ENCODE measurements around the gene NIPBL. TPM values are rescaled to one million over a fixed set of nuclear protein-coding genes. Genes with fewer than 3 reads are reported as not detected.
"Not testable (repeated sequence)": the region's sequence is repeated elsewhere in the genome, so short reads cannot be mapped to it uniquely, and the experiment has no call there.

Gene NIPBL
- total RNA-seq, 1 donor from 2014 or later: 26.2 TPM

GRCh38 chr5:37088009-37088408 is 211.4 kb downstream of the NIPBL start:
- DNase-seq (ENCODE audit: low read depth in 2 of 2): no peak

- DNase-seq (ENCODE audit: low read depth in 2 of 2): no peak
Measured at GRCh38 chr5:37090123-37090726, 213.7 kb downstream of the NIPBL start.

- DNase-seq (ENCODE audit: low read depth in 2 of 2): no peak
Measured at GRCh38 chr5:37090781-37091180, 214.2 kb downstream of the NIPBL start.

GRCh38 chr5:37093795-37094194 is 217.2 kb downstream of the NIPBL start:
- not testable (repeated sequence) for DNase-seq (ENCODE audit: low read depth in 2 of 2)

- not testable (repeated sequence) for DNase-seq (ENCODE audit: low read depth in 2 of 2)
Measured at GRCh38 chr5:37099267-37099666, 222.7 kb downstream of the NIPBL start.

GRCh38 chr5:37103302-37103701 is 226.7 kb downstream of the NIPBL start:
- DNase-seq (ENCODE audit: low read depth in 2 of 2): no peak

- DNase-seq (ENCODE audit: low read depth in 2 of 2): no peak
Measured at GRCh38 chr5:37109338-37109737, 232.8 kb downstream of the NIPBL start.

- DNase-seq (ENCODE audit: low read depth in 2 of 2): no peak
Measured at GRCh38 chr5:37110135-37110534, 233.6 kb downstream of the NIPBL start.

GRCh38 chr5:37111426-37112382 is 235.1 kb downstream of the NIPBL start:
- DNase-seq (ENCODE audit: low read depth in 2 of 2): no peak

- no peak for DNase-seq (ENCODE audit: low read depth in 2 of 2)
Measured at GRCh38 chr5:37112383-37112991, 235.9 kb downstream of the NIPBL start.
